GM13977 (cell line): Measurements from ENCODE around the gene MAML3.

Source experiments
- DNase-seq: peaks from one replicate; pipeline ENCODE4 v3.0.0; 2012; ENCODE audit warnings: low spot score
- in situ Hi-C: fragments of 300-500 bp; cut with MboI; formaldehyde crosslinking; loops from one replicate; pipeline ENCODE4 v1.12.0; 2022; ENCODE audit warnings: low sequenced_read_pairs, low pct_unique_long_range_greater_than_20kb, mixed read lengths, inconsistent platforms; ENCODE audit not compliant: unreplicated experiment
- TF ChIP-seq, protein P1 (sequence below): IDR thresholded peaks from 2 replicates; pipeline ENCODE4 v1.5.1; 2012; ENCODE audit warnings: mild to moderate bottlenecking, control low read depth; ENCODE audit not compliant: insufficient read depth; ENCODE audit errors: extremely low read depth, missing control alignments

Gene MAML3

DNA sequence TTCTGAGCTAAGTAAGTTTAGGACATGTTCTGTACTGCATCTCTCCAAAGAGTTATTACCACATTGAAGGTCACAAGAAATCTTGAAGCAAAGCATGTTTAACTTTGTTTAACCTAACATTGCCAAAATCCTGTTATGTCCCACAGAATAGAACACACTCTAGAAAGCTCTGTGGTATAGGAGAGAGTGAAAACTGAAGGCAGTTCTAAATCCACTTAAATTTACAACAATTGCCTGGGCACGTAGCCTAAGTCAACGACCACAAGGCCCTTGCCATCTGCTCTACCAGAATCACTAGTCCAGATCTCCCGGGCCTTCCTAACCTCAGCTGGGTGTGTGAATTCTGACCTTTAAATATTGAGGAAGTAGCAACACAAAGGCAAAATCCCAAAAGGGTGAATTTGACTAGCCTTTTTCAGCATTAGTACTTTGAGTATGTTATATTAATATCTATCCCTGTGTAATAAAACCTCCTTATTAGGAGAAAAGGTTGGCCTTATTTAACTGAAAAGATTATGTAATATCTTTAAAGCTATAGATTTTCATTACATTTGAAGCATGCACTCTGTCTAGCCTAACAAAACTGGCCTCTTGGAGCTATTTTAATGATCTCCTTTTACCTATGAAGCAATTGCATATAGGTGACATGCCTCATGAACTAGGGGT is 4.5 kb upstream of the MAML3 start:
- TF ChIP-seq, protein P1, sequence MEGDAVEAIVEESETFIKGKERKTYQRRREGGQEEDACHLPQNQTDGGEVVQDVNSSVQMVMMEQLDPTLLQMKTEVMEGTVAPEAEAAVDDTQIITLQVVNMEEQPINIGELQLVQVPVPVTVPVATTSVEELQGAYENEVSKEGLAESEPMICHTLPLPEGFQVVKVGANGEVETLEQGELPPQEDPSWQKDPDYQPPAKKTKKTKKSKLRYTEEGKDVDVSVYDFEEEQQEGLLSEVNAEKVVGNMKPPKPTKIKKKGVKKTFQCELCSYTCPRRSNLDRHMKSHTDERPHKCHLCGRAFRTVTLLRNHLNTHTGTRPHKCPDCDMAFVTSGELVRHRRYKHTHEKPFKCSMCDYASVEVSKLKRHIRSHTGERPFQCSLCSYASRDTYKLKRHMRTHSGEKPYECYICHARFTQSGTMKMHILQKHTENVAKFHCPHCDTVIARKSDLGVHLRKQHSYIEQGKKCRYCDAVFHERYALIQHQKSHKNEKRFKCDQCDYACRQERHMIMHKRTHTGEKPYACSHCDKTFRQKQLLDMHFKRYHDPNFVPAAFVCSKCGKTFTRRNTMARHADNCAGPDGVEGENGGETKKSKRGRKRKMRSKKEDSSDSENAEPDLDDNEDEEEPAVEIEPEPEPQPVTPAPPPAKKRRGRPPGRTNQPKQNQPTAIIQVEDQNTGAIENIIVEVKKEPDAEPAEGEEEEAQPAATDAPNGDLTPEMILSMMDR: no peak
- in situ Hi-C loops: no loop called here
- DNase-seq: no peak

DNA sequence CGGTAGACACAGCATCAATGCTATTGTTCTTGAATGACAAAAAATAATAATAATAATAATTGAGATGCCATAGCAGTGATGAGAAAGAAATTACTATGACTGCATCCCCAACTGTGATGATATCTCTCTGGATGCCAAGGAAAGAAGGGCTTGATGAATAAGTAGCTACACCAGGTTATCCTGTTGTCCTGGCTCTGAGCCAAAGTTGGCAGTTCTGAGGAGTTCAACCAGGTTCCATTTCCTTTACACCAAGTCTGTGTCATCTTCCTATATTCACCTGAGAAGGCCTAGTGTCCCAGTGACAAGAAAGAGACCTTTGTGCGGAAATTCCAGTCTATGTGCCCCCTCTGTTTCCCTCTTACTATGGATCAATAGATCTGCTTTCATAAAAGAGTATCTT is 3.4 kb upstream of the MAML3 start:
- TF ChIP-seq, protein P1: no peak
- in situ Hi-C loops: no loop called here
- no peak for DNase-seq

DNA sequence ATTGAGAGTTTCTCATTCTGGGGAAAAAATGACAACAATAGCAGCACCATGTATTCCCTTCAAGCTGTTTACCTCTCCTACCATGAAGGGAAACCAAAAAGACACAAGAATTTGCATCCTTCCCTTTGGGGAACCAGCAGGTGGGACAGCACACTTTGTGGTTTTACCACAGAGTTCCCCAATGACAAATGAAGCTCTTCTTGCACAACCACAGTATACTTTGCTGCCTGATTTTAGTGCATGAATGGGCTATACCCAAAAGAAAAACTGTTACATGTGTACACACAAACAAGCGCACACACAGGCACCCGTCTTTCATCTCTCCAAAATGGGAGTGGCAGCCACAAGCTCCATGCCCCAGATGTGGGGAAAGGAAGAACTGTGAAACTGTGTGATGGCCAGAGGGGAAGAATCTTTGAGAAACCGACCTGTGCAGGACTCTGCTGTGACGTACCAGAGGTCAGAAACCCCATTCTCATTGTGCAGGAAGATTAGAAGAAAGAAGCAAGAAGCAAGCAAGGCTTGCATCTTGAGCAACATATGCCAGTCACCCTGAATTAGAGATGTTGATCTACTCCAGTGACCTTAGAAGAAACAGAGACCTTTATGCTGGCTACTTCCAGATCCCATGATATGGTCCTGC is 2.7 kb upstream of the MAML3 start:
- in situ Hi-C loops: no loop called here
- DNase-seq: peak; percentile 28
- TF ChIP-seq, protein P1: no peak

DNA sequence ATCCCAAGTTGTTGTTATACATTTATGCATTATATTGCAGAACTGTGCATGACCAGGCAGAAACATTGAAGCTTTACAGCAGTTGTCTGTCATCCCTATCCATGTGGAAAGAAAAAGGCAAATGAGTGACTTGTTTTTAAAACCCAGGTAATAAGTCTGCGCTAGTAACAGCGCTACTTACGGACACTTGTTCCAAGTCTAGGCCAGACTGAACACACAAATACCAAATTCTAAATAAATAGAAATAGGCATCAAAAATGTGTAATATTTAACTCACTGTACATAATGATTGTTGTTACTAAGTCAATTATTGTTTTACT is 548 bp upstream of the MAML3 start:
- in situ Hi-C loops: no loop called here
- DNase-seq: no peak
- TF ChIP-seq, protein P1: no peak

DNA sequence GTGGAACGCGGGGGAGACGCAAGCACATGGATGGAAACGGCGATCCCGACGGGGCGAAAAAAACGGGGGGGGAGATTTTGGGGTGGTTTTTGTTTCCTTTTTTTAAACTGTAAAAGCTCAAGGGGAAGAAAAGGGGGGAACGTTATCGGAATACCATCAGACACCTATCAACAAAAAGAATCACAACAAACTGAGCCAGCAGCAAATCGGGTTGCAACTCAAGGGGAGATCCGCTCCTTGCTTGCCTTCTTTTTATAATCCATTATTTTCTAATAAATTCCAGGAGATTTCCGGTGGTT is 616 bp downstream of the MAML3 start:
- peak; percentile 20 for DNase-seq
- in situ Hi-C loops: no loop called here
- TF ChIP-seq, protein P1: no peak

DNA sequence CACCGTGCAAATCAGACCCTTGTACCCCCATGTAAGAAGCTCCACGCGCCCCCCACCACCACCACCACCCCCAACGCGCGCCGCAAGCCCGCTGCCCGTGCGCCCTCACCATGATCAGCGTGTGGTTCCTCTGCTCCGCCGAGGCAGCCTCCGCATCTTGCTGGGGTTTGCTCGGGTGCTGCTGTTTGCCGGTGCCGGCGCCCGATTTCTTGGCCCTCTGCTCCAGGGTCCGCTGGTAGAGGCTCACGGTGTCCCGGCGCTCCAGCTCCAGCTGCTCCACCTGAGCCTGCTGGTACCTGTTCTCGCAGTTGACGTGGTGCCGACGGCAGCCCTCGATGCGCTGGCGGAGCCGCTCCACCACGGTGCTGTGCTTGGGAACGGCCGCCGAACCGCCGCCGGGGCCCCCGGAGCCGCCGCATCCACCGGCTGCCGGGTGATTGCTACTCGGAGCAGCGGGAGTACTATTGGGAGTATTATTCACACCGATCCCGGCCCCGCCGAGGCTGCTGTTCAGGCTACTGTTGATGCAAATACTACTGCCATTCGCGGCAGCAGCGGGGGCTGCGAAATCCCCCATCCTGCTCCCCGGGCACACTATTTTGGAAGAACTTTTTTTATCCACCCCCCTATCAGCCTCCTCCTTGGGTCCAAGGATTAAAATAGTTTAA is 1.1 kb downstream of the MAML3 start:
- in situ Hi-C loops: no loop called here
- TF ChIP-seq, protein P1: no peak
- peak; percentile 29 for DNase-seq
